SK-N-SH treated with all-trans-retinoic acid at 6 μM for 48 hours (cell line): ENCODE measurements around the gene LARGE1.

Source experiments
- ARNTL ChIP-seq: fragments of 450-650 bp; formaldehyde crosslinking; IDR thresholded peaks from 2 replicates; pipeline ENCODE4 v1.5.0; 2020; ENCODE audit warnings: low read depth, mild to moderate bottlenecking, moderate library complexity, borderline replicate concordance
- PATZ1 ChIP-seq: fragments of 250-450 bp; sonication (Bioruptor Pico); IDR thresholded peaks from 2 replicates; pipeline ENCODE4 v1.8.0; 2020; ENCODE audit warnings: mild to moderate bottlenecking, moderate library complexity, borderline replicate concordance
- RARB ChIP-seq: fragments of 250-450 bp; sonication (Bioruptor Pico); IDR thresholded peaks from 2 replicates; pipeline ENCODE4 v1.8.0; 2021; ENCODE audit warnings: mild to moderate bottlenecking, moderate library complexity
- ZFP3 ChIP-seq: fragments of 250-450 bp; sonication (Bioruptor Pico); IDR thresholded peaks from 2 replicates; pipeline ENCODE4 v1.5.0; 2020; ENCODE audit warnings: mild to moderate bottlenecking, moderate library complexity
- ZFP30 ChIP-seq: fragments of 450-650 bp; formaldehyde crosslinking; IDR thresholded peaks from 2 replicates; pipeline ENCODE4 v1.5.0; 2022; ENCODE audit warnings: mild to moderate bottlenecking, moderate library complexity
- TF ChIP-seq, protein P1 (sequence below): fragments of 250-450 bp; sonication (Bioruptor Pico); IDR thresholded peaks from 2 replicates; pipeline ENCODE4 v1.5.1; 2021; ENCODE audit warnings: mild to moderate bottlenecking, moderate library complexity

GRCh38 chr22:33492210-33492651, 428.0 kb downstream of the LARGE1 start:
- TF ChIP-seq, protein P1, sequence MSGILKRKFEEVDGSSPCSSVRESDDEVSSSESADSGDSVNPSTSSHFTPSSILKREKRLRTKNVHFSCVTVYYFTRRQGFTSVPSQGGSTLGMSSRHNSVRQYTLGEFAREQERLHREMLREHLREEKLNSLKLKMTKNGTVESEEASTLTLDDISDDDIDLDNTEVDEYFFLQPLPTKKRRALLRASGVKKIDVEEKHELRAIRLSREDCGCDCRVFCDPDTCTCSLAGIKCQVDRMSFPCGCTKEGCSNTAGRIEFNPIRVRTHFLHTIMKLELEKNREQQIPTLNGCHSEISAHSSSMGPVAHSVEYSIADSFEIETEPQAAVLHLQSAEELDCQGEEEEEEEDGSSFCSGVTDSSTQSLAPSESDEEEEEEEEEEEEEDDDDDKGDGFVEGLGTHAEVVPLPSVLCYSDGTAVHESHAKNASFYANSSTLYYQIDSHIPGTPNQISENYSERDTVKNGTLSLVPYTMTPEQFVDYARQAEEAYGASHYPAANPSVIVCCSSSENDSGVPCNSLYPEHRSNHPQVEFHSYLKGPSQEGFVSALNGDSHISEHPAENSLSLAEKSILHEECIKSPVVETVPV (CRISPR knock-in tag): no peak
- no peak for TF ChIP-seq ZFP30 (CRISPR knock-in tag)
- TF ChIP-seq ARNTL: no peak
- no peak for TF ChIP-seq PATZ1 (CRISPR knock-in tag)
- TF ChIP-seq ZFP3: no peak
- no peak for TF ChIP-seq RARB (CRISPR knock-in tag)
